K562 (cell line): ENCODE data around the gene NAXE. TPM values are rescaled to one million over a fixed set of nuclear protein-coding genes. Genes with fewer than 3 reads are reported as not detected.

Experiments
- ATF2 ChIP-seq: sonication (generic); formaldehyde crosslinking; IDR thresholded peaks from 2 replicates; pipeline ENCODE4 v1.8.1; 2022; ENCODE audit warnings: missing genetic modification reagents
- BCLAF1 ChIP-seq, 2 experiments: fragments of 450-650 bp in 1 of 2; IDR thresholded peaks; 2 replicates each; pipeline ENCODE4 v1.6.1; 2011 to 2017; ENCODE audit warnings: low read depth in 2 of 2, antibody characterized with exemption in 1 of 2, borderline replicate concordance in 1 of 2, low read length in 1 of 2, mild to moderate bottlenecking in 1 of 2, mixed read lengths in 1 of 2; ENCODE audit not compliant: control insufficient read depth in 1 of 2
- ETV5 ChIP-seq: sonication (generic); formaldehyde crosslinking; IDR thresholded peaks from 2 replicates; pipeline ENCODE4 v1.4.0; 2020; ENCODE audit warnings: low read depth, mild to moderate bottlenecking, missing genetic modification reagents
- GABPA ChIP-seq: fragments of 200-800 bp; sonication (Bioruptor generic); conservative IDR thresholded peaks from 2 replicates; pipeline ENCODE4 v1.6.1; 2016; ENCODE audit warnings: low read depth, missing genetic modification characterization, missing compliant biosample characterization
- KLF6 ChIP-seq: fragments of 250-450 bp; sonication (Bioruptor Pico); IDR thresholded peaks from 2 replicates; pipeline ENCODE4 v1.4.0; 2020; ENCODE audit warnings: mild to moderate bottlenecking, moderate library complexity, borderline replicate concordance
- MAZ ChIP-seq, 2 experiments: fragments of 450-650 bp in 1 of 2; sonication (generic) in 1 of 2; formaldehyde crosslinking; IDR thresholded peaks in 1 of 2; conservative IDR thresholded peaks in 1 of 2; 2 replicates each; pipeline versions ENCODE4 v1.4.0 to v1.5.0; 2020; ENCODE audit warnings: mild to moderate bottlenecking in 1 of 2, missing genetic modification reagents in 1 of 2
- NFIX ChIP-seq: fragments of 250-450 bp; sonication (Bioruptor Pico); IDR thresholded peaks from 2 replicates; pipeline ENCODE4 v1.4.0; 2020; ENCODE audit warnings: low read depth, mild to moderate bottlenecking, moderate library complexity
- SMAD1 ChIP-seq: fragments of 150-350 bp; IDR thresholded peaks from 2 replicates; pipeline ENCODE4 v1.6.1; 2014; ENCODE audit warnings: low read length, low read depth; ENCODE audit not compliant: partially characterized antibody
- polyA plus RNA-seq, 8 experiments: library from polyadenylated mRNA; depleted of rRNA in 4 of 8; stranded (reverse) in 5 of 8; unstranded in 3 of 8; fragments of >200 nt; fragmentation: Nextera tagmentation in 2 of 8; fragmentation: Illumina TruSeq in 1 of 8; extraction: Ambion mirVana in 2 of 8; extraction: Trizol in 1 of 8; gene quantifications; 2 replicates each; pipeline versions ENCODE4 v1.2.1 to v1.2.3, GENCODE V29; 2011 to 2014; ENCODE audit warnings: inconsistent platforms in 1 of 8, missing spikeins in 1 of 8
- total RNA-seq, 7 experiments: library from RNA; depleted of rRNA in 6 of 7; stranded (reverse); fragments of >200 nt in 6 of 7; fragmentation: Illumina TruSeq in 2 of 7; extraction: Trizol in 2 of 7; gene quantifications; 2 replicates each; pipeline versions ENCODE4 v1.2.1 to v1.2.3, GENCODE V29; 2011 to 2021; ENCODE audit warnings: low replicate concordance in 1 of 7
- TF ChIP-seq, protein P1 (sequence below): fragments of 200-600 bp; sonication (generic); IDR thresholded peaks from one replicate; pipeline ENCODE4 v1.6.1; 2012; ENCODE audit warnings: mild to moderate bottlenecking, low read depth, low read length, inconsistent platforms

NAXE gene
- total and polyA plus RNA-seq, 9 of the 15 experiments (the other 6 are each of a cell fraction or from before 2014, with no cell fraction given): 27.3 to 137 (median 90.0) TPM

DNA sequence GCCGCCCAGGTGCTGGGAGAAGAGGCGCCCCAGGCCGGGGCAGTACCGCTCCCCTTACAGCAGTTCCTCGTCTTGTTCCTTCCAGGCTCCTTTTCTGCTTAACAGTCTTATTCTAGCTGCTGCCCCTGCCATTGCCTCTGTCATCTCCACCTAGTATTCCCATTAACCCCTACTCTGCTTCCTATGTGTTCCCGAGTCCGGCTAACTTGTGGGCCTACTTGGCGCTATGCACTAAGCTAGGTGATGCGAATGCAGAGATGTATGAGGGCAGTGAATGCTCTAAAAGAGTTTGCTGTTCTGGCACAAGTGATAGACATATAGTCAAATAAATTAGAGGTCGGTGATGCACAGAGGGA is 18.9 kb upstream of the NAXE start (continued):
- TF ChIP-seq, protein P1, sequence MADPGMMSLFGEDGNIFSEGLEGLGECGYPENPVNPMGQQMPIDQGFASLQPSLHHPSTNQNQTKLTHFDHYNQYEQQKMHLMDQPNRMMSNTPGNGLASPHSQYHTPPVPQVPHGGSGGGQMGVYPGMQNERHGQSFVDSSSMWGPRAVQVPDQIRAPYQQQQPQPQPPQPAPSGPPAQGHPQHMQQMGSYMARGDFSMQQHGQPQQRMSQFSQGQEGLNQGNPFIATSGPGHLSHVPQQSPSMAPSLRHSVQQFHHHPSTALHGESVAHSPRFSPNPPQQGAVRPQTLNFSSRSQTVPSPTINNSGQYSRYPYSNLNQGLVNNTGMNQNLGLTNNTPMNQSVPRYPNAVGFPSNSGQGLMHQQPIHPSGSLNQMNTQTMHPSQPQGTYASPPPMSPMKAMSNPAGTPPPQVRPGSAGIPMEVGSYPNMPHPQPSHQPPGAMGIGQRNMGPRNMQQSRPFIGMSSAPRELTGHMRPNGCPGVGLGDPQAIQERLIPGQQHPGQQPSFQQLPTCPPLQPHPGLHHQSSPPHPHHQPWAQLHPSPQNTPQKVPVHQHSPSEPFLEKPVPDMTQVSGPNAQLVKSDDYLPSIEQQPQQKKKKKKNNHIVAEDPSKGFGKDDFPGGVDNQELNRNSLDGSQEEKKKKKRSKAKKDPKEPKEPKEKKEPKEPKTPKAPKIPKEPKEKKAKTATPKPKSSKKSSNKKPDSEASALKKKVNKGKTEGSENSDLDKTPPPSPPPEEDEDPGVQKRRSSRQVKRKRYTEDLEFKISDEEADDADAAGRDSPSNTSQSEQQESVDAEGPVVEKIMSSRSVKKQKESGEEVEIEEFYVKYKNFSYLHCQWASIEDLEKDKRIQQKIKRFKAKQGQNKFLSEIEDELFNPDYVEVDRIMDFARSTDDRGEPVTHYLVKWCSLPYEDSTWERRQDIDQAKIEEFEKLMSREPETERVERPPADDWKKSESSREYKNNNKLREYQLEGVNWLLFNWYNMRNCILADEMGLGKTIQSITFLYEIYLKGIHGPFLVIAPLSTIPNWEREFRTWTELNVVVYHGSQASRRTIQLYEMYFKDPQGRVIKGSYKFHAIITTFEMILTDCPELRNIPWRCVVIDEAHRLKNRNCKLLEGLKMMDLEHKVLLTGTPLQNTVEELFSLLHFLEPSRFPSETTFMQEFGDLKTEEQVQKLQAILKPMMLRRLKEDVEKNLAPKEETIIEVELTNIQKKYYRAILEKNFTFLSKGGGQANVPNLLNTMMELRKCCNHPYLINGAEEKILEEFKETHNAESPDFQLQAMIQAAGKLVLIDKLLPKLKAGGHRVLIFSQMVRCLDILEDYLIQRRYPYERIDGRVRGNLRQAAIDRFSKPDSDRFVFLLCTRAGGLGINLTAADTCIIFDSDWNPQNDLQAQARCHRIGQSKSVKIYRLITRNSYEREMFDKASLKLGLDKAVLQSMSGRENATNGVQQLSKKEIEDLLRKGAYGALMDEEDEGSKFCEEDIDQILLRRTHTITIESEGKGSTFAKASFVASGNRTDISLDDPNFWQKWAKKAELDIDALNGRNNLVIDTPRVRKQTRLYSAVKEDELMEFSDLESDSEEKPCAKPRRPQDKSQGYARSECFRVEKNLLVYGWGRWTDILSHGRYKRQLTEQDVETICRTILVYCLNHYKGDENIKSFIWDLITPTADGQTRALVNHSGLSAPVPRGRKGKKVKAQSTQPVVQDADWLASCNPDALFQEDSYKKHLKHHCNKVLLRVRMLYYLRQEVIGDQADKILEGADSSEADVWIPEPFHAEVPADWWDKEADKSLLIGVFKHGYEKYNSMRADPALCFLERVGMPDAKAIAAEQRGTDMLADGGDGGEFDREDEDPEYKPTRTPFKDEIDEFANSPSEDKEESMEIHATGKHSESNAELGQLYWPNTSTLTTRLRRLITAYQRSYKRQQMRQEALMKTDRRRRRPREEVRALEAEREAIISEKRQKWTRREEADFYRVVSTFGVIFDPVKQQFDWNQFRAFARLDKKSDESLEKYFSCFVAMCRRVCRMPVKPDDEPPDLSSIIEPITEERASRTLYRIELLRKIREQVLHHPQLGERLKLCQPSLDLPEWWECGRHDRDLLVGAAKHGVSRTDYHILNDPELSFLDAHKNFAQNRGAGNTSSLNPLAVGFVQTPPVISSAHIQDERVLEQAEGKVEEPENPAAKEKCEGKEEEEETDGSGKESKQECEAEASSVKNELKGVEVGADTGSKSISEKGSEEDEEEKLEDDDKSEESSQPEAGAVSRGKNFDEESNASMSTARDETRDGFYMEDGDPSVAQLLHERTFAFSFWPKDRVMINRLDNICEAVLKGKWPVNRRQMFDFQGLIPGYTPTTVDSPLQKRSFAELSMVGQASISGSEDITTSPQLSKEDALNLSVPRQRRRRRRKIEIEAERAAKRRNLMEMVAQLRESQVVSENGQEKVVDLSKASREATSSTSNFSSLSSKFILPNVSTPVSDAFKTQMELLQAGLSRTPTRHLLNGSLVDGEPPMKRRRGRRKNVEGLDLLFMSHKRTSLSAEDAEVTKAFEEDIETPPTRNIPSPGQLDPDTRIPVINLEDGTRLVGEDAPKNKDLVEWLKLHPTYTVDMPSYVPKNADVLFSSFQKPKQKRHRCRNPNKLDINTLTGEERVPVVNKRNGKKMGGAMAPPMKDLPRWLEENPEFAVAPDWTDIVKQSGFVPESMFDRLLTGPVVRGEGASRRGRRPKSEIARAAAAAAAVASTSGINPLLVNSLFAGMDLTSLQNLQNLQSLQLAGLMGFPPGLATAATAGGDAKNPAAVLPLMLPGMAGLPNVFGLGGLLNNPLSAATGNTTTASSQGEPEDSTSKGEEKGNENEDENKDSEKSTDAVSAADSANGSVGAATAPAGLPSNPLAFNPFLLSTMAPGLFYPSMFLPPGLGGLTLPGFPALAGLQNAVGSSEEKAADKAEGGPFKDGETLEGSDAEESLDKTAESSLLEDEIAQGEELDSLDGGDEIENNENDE: no peak
- no peak for TF ChIP-seq BCLAF1 (IDR thresholded peaks at IDR 0.05; ENCODE audit: borderline replicate concordance in 1 of 2, control insufficient read depth in 1 of 2, low read depth in 2 of 2, low read length in 1 of 2)
- TF ChIP-seq KLF6: no peak
- TF ChIP-seq ATF2 (CRISPR knock-in tag): no peak
- TF ChIP-seq MAZ (CRISPR knock-in tag; conservative IDR thresholded peaks at IDR 0.05 in 1 of 2, IDR thresholded peaks at IDR 0.05 in 1 of 2): no peak
- TF ChIP-seq ETV5 (CRISPR knock-in tag): no peak
- TF ChIP-seq SMAD1: no peak
- TF ChIP-seq GABPA: peak; percentile 51
- TF ChIP-seq NFIX (CRISPR knock-in tag): no peak
